ENCODE results near the gene FILIP1. TPM values are rescaled to one million over a fixed set of nuclear protein-coding genes. Genes with fewer than 3 reads are reported as not detected.

The FILIP1 gene
- total RNA-seq, 2 experiments from 2014 or later: not detected

DNA sequence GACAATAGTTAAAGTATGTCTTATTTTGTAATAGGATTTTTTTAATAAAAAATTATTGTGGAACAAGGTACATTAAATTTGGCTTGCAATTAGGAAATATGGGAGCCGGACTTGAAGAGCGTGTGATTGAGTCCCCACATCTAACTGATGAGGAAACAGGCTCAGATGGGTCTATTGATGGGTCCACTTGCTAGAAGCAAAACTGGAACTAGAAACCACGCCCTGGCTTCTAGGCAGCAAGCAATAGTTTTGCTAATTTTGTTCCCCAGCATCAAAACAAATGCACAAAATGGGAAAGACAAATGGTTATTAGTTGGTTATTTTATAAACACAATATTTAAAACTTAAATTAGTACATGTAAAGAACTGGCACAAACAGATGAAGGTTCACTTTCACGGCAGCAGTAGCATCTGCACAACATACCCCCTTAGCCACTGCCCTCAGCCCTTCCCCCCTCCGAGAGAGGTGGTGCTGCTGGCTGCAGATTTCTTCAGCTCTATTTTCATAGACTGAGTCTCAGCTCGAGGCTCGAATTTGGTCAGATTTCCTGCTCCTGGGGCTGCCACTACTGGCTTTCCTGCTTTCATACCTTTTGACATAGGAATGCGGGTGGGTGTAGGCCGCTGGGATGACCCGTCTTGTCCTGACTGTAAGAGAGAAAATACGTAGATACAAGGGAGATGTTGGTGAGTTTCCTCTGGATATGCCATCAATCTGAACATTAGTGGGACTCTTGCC, 185.2 kb downstream of the FILIP1 start:
- ChIA-PET CTCF (ENCODE audit: unreplicated experiment) (no interaction called here), POLR2A (interaction anchor here (0.6 kb wide), 1 partner anchor 333 kb away, joined by 3 read pairs; no protein-coding TSS in a partner anchor)
- H3K36me3 ChIP-seq (ENCODE audit: insufficient read depth, low read length): no peaks in the 10 kb centered on the region
- no TSS peak for BruUV-seq (replicated peaks)
- no peak overlapping the region for H2AFZ ChIP-seq (ENCODE audit: low read length)
- H4K20me1 ChIP-seq (ENCODE audit: insufficient read depth, low read length): no peaks in the 10 kb centered on the region
- H3K79me2 ChIP-seq (ENCODE audit: insufficient read depth, low read depth, low read length): no peaks in the 10 kb centered on the region
- no peaks in the 10 kb centered on the region for H3K4me1 ChIP-seq (ENCODE audit: insufficient read depth, low read length, poor library complexity, severe bottlenecking)
- no peak for DNase-seq (ENCODE audit: low spot score)
- no peaks in the 10 kb centered on the region for H3K9me2 ChIP-seq (ENCODE audit: insufficient read depth, low read length)
- intact Hi-C loops (cut with micrococcal nuclease; ENCODE audit: unreplicated experiment): no loop called here
- TF ChIP-seq, protein P1, sequence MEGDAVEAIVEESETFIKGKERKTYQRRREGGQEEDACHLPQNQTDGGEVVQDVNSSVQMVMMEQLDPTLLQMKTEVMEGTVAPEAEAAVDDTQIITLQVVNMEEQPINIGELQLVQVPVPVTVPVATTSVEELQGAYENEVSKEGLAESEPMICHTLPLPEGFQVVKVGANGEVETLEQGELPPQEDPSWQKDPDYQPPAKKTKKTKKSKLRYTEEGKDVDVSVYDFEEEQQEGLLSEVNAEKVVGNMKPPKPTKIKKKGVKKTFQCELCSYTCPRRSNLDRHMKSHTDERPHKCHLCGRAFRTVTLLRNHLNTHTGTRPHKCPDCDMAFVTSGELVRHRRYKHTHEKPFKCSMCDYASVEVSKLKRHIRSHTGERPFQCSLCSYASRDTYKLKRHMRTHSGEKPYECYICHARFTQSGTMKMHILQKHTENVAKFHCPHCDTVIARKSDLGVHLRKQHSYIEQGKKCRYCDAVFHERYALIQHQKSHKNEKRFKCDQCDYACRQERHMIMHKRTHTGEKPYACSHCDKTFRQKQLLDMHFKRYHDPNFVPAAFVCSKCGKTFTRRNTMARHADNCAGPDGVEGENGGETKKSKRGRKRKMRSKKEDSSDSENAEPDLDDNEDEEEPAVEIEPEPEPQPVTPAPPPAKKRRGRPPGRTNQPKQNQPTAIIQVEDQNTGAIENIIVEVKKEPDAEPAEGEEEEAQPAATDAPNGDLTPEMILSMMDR (conservative IDR thresholded peaks at IDR 0.05; ENCODE audit: low read length): no peak
- TF ChIP-seq EZH2phosphoT487 (IDR thresholded peaks at IDR 0.05; ENCODE audit: borderline replicate concordance, low read depth, low read length): no peak
- no peak overlapping the region for H3K4me2 ChIP-seq (ENCODE audit: low read length)
- H3K27ac ChIP-seq (ENCODE audit: low read depth, low read length, poor library complexity, severe bottlenecking): no peak overlapping the region
- H3K4me3 ChIP-seq (ENCODE audit: low read depth, low read length, poor library complexity, severe bottlenecking): no peak overlapping the region
- H3K9me3 ChIP-seq (ENCODE audit: low read length): no peaks in the 10 kb centered on the region

- TF ChIP-seq, protein P1 (conservative IDR thresholded peaks at IDR 0.05; ENCODE audit: low read length): no peak
- no peak for TF ChIP-seq EZH2phosphoT487 (IDR thresholded peaks at IDR 0.05; ENCODE audit: borderline replicate concordance, low read depth, low read length)
- Histone ChIP-seq H3K9me3 (ENCODE audit: low read length) (no peaks in the 10 kb centered on the region), H3K4me1 (ENCODE audit: insufficient read depth, low read length, poor library complexity, severe bottlenecking) (no peaks in the 10 kb centered on the region), H3K79me2 (ENCODE audit: insufficient read depth, low read depth, low read length) (no peaks in the 10 kb centered on the region), H3K36me3 (ENCODE audit: insufficient read depth, low read length) (no peaks in the 10 kb centered on the region), H3K27ac (ENCODE audit: low read depth, low read length, poor library complexity, severe bottlenecking) (no peak overlapping the region), H3K4me2 (ENCODE audit: low read length) (no peak overlapping the region), H2AFZ (ENCODE audit: low read length) (no peak overlapping the region), H3K9me2 (ENCODE audit: insufficient read depth, low read length) (no peaks in the 10 kb centered on the region), H4K20me1 (ENCODE audit: insufficient read depth, low read length) (no peaks in the 10 kb centered on the region), H3K4me3 (ENCODE audit: low read depth, low read length, poor library complexity, severe bottlenecking) (no peak overlapping the region)
- ChIA-PET POLR2A (no interaction called here), CTCF (ENCODE audit: unreplicated experiment) (no interaction called here)
- no TSS peak for BruUV-seq (replicated peaks)
- no peak for DNase-seq (ENCODE audit: low spot score)
- intact Hi-C loops (cut with micrococcal nuclease; ENCODE audit: unreplicated experiment): no loop called here
Observed at GRCh38 chr6:75307364-75308004, 186.1 kb downstream of the FILIP1 start.

GRCh38 chr6:75306064-75306463, 187.5 kb downstream of the FILIP1 start:
- TF ChIP-seq, protein P1 (conservative IDR thresholded peaks at IDR 0.05; ENCODE audit: low read length): no peak
- TF ChIP-seq EZH2phosphoT487 (IDR thresholded peaks at IDR 0.05; ENCODE audit: borderline replicate concordance, low read depth, low read length): no peak
- no peak for DNase-seq (ENCODE audit: low spot score)
- Histone ChIP-seq H4K20me1 (ENCODE audit: insufficient read depth, low read length) (no peaks in the 10 kb centered on the region), H3K79me2 (ENCODE audit: insufficient read depth, low read depth, low read length) (no peaks in the 10 kb centered on the region), H3K4me3 (ENCODE audit: low read depth, low read length, poor library complexity, severe bottlenecking) (no peak overlapping the region), H3K27ac (ENCODE audit: low read depth, low read length, poor library complexity, severe bottlenecking) (no peak overlapping the region), H3K4me2 (ENCODE audit: low read length) (no peak overlapping the region), H3K9me2 (ENCODE audit: insufficient read depth, low read length) (no peaks in the 10 kb centered on the region), H3K9me3 (ENCODE audit: low read length) (no peaks in the 10 kb centered on the region), H3K36me3 (ENCODE audit: insufficient read depth, low read length) (no peaks in the 10 kb centered on the region), H2AFZ (ENCODE audit: low read length) (no peak overlapping the region), H3K4me1 (ENCODE audit: insufficient read depth, low read length, poor library complexity, severe bottlenecking) (no peaks in the 10 kb centered on the region)
- POLR2A ChIA-PET: no interaction called here
- no TSS peak for BruUV-seq (replicated peaks)
- CTCF ChIA-PET (ENCODE audit: unreplicated experiment): no interaction called here
- intact Hi-C loops (cut with micrococcal nuclease; ENCODE audit: unreplicated experiment): no loop called here

Data from OCI-LY7 (cell line).